HL-60 (cell line): ENCODE results near the gene MYO1B.

ENCODE experiments used
- GABPA ChIP-seq: IDR thresholded peaks from 2 replicates; pipeline ENCODE4 v1.6.1; 2012; ENCODE audit warnings: low read depth
- POLR2AphosphoS5 ChIP-seq: IDR thresholded peaks from 2 replicates; pipeline ENCODE4 v1.6.1; 2012; ENCODE audit warnings: low read depth
- SPI1 ChIP-seq: IDR thresholded peaks from 2 replicates; pipeline ENCODE4 v1.6.1; 2012; ENCODE audit warnings: low read depth, mild to moderate bottlenecking, borderline replicate concordance
- TF ChIP-seq, protein P1 (sequence below): IDR thresholded peaks from one replicate; pipeline ENCODE4 v1.5.1; 2011; ENCODE audit warnings: low read length, control low read depth, inconsistent platforms; ENCODE audit not compliant: insufficient read depth
- TF ChIP-seq, protein P2 (sequence below): IDR thresholded peaks from 2 replicates; pipeline ENCODE4 v1.6.1; 2012; ENCODE audit warnings: low read depth; ENCODE audit not compliant: insufficient replicate concordance

DNA sequence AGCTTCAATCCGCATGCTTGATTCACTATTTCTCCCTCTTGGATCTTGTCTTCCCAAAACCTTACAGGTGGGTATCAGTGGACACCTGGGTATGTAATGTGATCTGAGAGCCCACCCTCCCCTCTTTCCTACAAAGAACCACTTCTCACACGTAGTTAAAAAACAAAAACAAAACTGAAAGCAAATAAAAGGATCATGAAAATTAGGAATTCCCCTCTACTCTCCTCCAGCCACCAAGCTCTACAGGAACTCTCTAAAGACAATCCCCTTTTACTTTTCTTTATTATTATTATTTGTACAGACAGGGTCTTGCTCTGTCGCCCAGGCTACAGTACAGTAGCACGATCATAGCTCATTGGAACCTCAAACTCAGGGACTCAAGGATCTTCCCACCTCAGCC is 40.8 kb upstream of the MYO1B start:
- TF ChIP-seq POLR2AphosphoS5 (no peak), GABPA (no peak), SPI1 (no peak)
- TF ChIP-seq, protein P1, sequence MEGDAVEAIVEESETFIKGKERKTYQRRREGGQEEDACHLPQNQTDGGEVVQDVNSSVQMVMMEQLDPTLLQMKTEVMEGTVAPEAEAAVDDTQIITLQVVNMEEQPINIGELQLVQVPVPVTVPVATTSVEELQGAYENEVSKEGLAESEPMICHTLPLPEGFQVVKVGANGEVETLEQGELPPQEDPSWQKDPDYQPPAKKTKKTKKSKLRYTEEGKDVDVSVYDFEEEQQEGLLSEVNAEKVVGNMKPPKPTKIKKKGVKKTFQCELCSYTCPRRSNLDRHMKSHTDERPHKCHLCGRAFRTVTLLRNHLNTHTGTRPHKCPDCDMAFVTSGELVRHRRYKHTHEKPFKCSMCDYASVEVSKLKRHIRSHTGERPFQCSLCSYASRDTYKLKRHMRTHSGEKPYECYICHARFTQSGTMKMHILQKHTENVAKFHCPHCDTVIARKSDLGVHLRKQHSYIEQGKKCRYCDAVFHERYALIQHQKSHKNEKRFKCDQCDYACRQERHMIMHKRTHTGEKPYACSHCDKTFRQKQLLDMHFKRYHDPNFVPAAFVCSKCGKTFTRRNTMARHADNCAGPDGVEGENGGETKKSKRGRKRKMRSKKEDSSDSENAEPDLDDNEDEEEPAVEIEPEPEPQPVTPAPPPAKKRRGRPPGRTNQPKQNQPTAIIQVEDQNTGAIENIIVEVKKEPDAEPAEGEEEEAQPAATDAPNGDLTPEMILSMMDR = no peak
- TF ChIP-seq, protein P2, sequence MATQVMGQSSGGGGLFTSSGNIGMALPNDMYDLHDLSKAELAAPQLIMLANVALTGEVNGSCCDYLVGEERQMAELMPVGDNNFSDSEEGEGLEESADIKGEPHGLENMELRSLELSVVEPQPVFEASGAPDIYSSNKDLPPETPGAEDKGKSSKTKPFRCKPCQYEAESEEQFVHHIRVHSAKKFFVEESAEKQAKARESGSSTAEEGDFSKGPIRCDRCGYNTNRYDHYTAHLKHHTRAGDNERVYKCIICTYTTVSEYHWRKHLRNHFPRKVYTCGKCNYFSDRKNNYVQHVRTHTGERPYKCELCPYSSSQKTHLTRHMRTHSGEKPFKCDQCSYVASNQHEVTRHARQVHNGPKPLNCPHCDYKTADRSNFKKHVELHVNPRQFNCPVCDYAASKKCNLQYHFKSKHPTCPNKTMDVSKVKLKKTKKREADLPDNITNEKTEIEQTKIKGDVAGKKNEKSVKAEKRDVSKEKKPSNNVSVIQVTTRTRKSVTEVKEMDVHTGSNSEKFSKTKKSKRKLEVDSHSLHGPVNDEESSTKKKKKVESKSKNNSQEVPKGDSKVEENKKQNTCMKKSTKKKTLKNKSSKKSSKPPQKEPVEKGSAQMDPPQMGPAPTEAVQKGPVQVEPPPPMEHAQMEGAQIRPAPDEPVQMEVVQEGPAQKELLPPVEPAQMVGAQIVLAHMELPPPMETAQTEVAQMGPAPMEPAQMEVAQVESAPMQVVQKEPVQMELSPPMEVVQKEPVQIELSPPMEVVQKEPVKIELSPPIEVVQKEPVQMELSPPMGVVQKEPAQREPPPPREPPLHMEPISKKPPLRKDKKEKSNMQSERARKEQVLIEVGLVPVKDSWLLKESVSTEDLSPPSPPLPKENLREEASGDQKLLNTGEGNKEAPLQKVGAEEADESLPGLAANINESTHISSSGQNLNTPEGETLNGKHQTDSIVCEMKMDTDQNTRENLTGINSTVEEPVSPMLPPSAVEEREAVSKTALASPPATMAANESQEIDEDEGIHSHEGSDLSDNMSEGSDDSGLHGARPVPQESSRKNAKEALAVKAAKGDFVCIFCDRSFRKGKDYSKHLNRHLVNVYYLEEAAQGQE = no peak
